Panc1 (cell line): ENCODE measurements around the gene HLA-DQA1. TPM values are rescaled to one million over a fixed set of nuclear protein-coding genes. Genes with fewer than 3 reads are reported as not detected.

Experiments
- ATAC-seq: fragments of 200-7000 bp; cut with Tn5 transposase; 2 replicates; pipeline ENCODE4 v1.9.1; 2020; ENCODE audit warnings: mild to moderate bottlenecking, moderate library complexity
- Bru-seq: library from RNA; stranded (reverse); fragments of 400-500 nt; gene quantifications from one replicate; lab custom pipeline; 2021; lab: Mats Ljungman, UMichigan
- BruChase-seq, 2 experiments: library from RNA; stranded (reverse); fragments of 400-500 nt; gene quantifications; one replicate each; lab custom pipeline; 2021; lab: Mats Ljungman, UMichigan
- BruUV-seq: library from RNA; stranded (reverse); fragments of 400-500 nt; replicated peaks from 2 replicates; lab custom pipeline; 2021; lab: Mats Ljungman, UMichigan
- CTCF ChIA-PET: fragments of 300-600 bp; sonication (Branson Sonifier 250); formaldehyde crosslinking; loops from one replicate; lab custom pipeline; 2022; ENCODE audit warnings: antibody characterized with exemption; lab: Charles Lee
- POLR2A ChIA-PET: fragments of 300-600 bp; sonication (Branson Sonifier 250); formaldehyde crosslinking; loops from one replicate; lab custom pipeline; 2022; ENCODE audit warnings: antibody characterized with exemption; lab: Charles Lee
- DNase-seq: peaks from one replicate; pipeline ENCODE4 v3.0.0-alpha.2; 2010; ENCODE audit warnings: low read depth, low spot score
- H3K27ac ChIP-seq: 2 replicates; pipeline ENCODE4 v1.5.1; 2011; ENCODE audit warnings: mild to moderate bottlenecking, low read length, inconsistent platforms
- H3K27me3 ChIP-seq: fragments of 200-500 bp; sonication (Bioruptor generic); 2 replicates; pipeline ENCODE4 v1.6.0; 2014; ENCODE audit warnings: low read length, inconsistent platforms; ENCODE audit not compliant: control insufficient read depth, insufficient read depth
- H3K36me3 ChIP-seq: fragments of 200-500 bp; sonication (Bioruptor generic); 2 replicates; pipeline ENCODE4 v1.5.1; 2014; ENCODE audit warnings: inconsistent platforms, mild to moderate bottlenecking, low read length, moderate library complexity; ENCODE audit not compliant: control insufficient read depth, insufficient read depth
- H3K4me1 ChIP-seq: 2 replicates; pipeline ENCODE4 v1.5.1; 2011; ENCODE audit warnings: inconsistent platforms, mild to moderate bottlenecking, low read length, moderate library complexity; ENCODE audit not compliant: control insufficient read depth, insufficient read depth
- H3K4me3 ChIP-seq, 2 experiments: 2 replicates each; pipeline ENCODE4 v1.5.1; 2011 to 2012; ENCODE audit warnings: low read depth in 2 of 2, low read length in 2 of 2, mild to moderate bottlenecking in 2 of 2, inconsistent platforms in 1 of 2, moderate library complexity in 1 of 2
- H3K9me3 ChIP-seq: fragments of 200-500 bp; sonication (Bioruptor generic); 2 replicates; pipeline ENCODE4 v1.5.1; 2014; ENCODE audit warnings: low read depth, mild to moderate bottlenecking, inconsistent platforms, low read length, moderate library complexity; ENCODE audit not compliant: control insufficient read depth, insufficient read depth
- POLR2AphosphoS5 ChIP-seq: IDR thresholded peaks from 2 replicates; pipeline ENCODE4 v1.6.1; 2012; ENCODE audit warnings: mild to moderate bottlenecking, low read depth, low read length, moderate library complexity
- REST ChIP-seq, 2 experiments: IDR thresholded peaks; 2 replicates each; pipeline ENCODE4 v1.6.1; 2011 to 2012; ENCODE audit warnings: low read depth in 2 of 2, control low read depth in 1 of 2, low read length in 1 of 2, mild to moderate bottlenecking in 1 of 2, moderate library complexity in 1 of 2; ENCODE audit not compliant: insufficient read depth in 1 of 2
- SIN3A ChIP-seq: IDR thresholded peaks from 2 replicates; pipeline ENCODE4 v1.6.1; 2012; ENCODE audit warnings: low read depth, mild to moderate bottlenecking, low read length, moderate library complexity, borderline replicate concordance; ENCODE audit not compliant: insufficient read depth
- TCF7L2 ChIP-seq: IDR thresholded peaks from 2 replicates; pipeline ENCODE4 v1.6.1; 2011; ENCODE audit warnings: mild to moderate bottlenecking, low read depth, low read length, inconsistent platforms
- in situ Hi-C: cut with HindIII; loops from 2 replicates; pipeline ENCODE4 v1.10.0; 2016; ENCODE audit warnings: low sequenced_read_pairs, low pct_unique_long_range_greater_than_20kb
- intact Hi-C: fragments of 100-400 bp; cut with micrococcal nuclease; formaldehyde crosslinking; loops from one replicate; pipeline ENCODE4 v1.10.0; 2022; ENCODE audit not compliant: unreplicated experiment
- long read RNA-seq: library from polyadenylated mRNA; unstranded; transcript quantifications from one replicate; pipeline ENCODE4 v2.0.0, GENCODE V29; 2021; ENCODE audit not compliant: unreplicated experiment
- polyA plus RNA-seq: library from polyadenylated mRNA; unstranded; fragments of >200 nt; gene quantifications from one replicate; pipeline ENCODE4 v1.2.1, GENCODE V29; 2012; ENCODE audit warnings: missing spikeins; ENCODE audit not compliant: insufficient read length
- total RNA-seq: library from RNA; stranded (reverse); gene quantifications from one replicate; pipeline ENCODE4 v1.2.1, GENCODE V29; 2021; ENCODE audit not compliant: unreplicated experiment
- TF ChIP-seq, protein P1 (sequence below): fragments of 450-650 bp; IDR thresholded peaks from 2 replicates; pipeline ENCODE4 v1.5.1; 2017; ENCODE audit warnings: mild to moderate bottlenecking

HLA-DQA1 gene
- 0.39 TPM for total RNA-seq
- polyA plus RNA-seq, result not detected
- Bru-seq, nascent RNA, result percentile 27 among the genes with signal in this experiment
- percentile 15 among the genes with signal in this experiment for BruChase-seq, experiment 1, labeled RNA remaining after a 2-hour chase
- BruChase-seq, experiment 2, labeled RNA remaining after a 6-hour chase, result percentile 36 among the genes with signal in this experiment
- long read RNA-seq, result 0 reads

- H3K27me3 ChIP-seq, result peaks cover 23% of the 10 kb centered on the region
- ATAC-seq, result no peak
These were observed at the start of gene HLA-DQA1 for GRCh38 chr6:32637219-32637880. Gene HLA-DQA1, plus strand, starts transcription at chr6:32637406. Its CDS starts 53 bp downstream, at chr6:32637459.

GRCh38 chr6:32588156-32588555, 49.0 kb upstream of the HLA-DQA1 start:
- intact Hi-C loops (no loop called here), in situ Hi-C loops (no loop called here)
- ATAC-seq, result no peak
- no peaks in the 10 kb centered on the region; the same call in 1 of the 2 replicates for H3K27me3 ChIP-seq
- no peaks in the 10 kb centered on the region for H3K9me3 ChIP-seq
- POLR2A ChIA-PET, result no interaction called here
- no TSS peak for BruUV-seq
- TF ChIP-seq SIN3A (no peak), TCF7L2 (no peak), REST (IDR thresholded peaks at IDR 0.05; ENCODE audit: insufficient read depth in 1 of 2, low read depth in 2 of 2, low read length in 1 of 2) (no peak), POLR2AphosphoS5 (no peak)
- no peaks in the 10 kb centered on the region for H3K4me1 ChIP-seq
- H3K36me3 ChIP-seq, result no peaks in the 10 kb centered on the region
- H3K27ac ChIP-seq, result no peak overlapping the region
- DNase-seq, result no peak
- no peak overlapping the region for H3K4me3 ChIP-seq
- CTCF ChIA-PET, result no interaction called here

More at GRCh38 chr6:32637219-32637880, at the start of gene HLA-DQA1:
- H3K36me3 ChIP-seq, result no peaks in the 10 kb centered on the region
- no peak within 1 kb of the TSS for H3K4me3 ChIP-seq
- BruUV-seq, result no TSS peak
- intact Hi-C loops (no loop called here), in situ Hi-C loops (no loop called here)
- no peak within 1 kb of the TSS for H3K27ac ChIP-seq
- H3K9me3 ChIP-seq, result no peaks in the 10 kb centered on the region
- POLR2A ChIA-PET, result no interaction called here
- CTCF ChIA-PET, result interaction anchor here (0.6 kb wide), 1 partner anchor 83 kb away, joined by 6 read pairs; no protein-coding TSS in a partner anchor
- no peak for DNase-seq
- no peak for TF ChIP-seq POLR2AphosphoS5
- TF ChIP-seq TCF7L2, result no peak
- no peak for TF ChIP-seq REST (IDR thresholded peaks at IDR 0.05; ENCODE audit: insufficient read depth in 1 of 2, low read depth in 2 of 2, low read length in 1 of 2)
- TF ChIP-seq, protein P1, sequence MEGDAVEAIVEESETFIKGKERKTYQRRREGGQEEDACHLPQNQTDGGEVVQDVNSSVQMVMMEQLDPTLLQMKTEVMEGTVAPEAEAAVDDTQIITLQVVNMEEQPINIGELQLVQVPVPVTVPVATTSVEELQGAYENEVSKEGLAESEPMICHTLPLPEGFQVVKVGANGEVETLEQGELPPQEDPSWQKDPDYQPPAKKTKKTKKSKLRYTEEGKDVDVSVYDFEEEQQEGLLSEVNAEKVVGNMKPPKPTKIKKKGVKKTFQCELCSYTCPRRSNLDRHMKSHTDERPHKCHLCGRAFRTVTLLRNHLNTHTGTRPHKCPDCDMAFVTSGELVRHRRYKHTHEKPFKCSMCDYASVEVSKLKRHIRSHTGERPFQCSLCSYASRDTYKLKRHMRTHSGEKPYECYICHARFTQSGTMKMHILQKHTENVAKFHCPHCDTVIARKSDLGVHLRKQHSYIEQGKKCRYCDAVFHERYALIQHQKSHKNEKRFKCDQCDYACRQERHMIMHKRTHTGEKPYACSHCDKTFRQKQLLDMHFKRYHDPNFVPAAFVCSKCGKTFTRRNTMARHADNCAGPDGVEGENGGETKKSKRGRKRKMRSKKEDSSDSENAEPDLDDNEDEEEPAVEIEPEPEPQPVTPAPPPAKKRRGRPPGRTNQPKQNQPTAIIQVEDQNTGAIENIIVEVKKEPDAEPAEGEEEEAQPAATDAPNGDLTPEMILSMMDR, result no peak
- TF ChIP-seq SIN3A, result no peak
- no peaks in the 10 kb centered on the region for H3K4me1 ChIP-seq
